CD4-positive, alpha-beta T cell (primary cell): ENCODE measurements around the gene PGBD5. TPM values are rescaled to one million over a fixed set of nuclear protein-coding genes. Genes with fewer than 3 reads are reported as not detected.

Experiments
- ATAC-seq: fragments of 200-7000 bp; cut with Tn5 transposase; one replicate; pipeline ENCODE4 v1.10.0; 2022; ENCODE audit warnings: mild to moderate bottlenecking; ENCODE audit not compliant: poor library complexity
- CTCF ChIA-PET: fragments of 350-600 bp; sonication (Branson Sonifier 250); formaldehyde crosslinking; loops from one replicate; lab custom pipeline; 2021; ENCODE audit warnings: antibody characterized with exemption, inconsistent platforms; lab: Charles Lee
- POLR2A ChIA-PET: fragments of 350-600 bp; sonication (Branson Sonifier 250); formaldehyde crosslinking; loops from one replicate; lab custom pipeline; 2021; ENCODE audit warnings: antibody characterized with exemption, inconsistent platforms; lab: Charles Lee
- DNase-seq, 14 experiments: peaks; one replicate each; pipeline ENCODE4 v3.0.0-alpha.2; 2013 to 2020; ENCODE audit warnings: mixed read lengths in 2 of 14
- H3K27ac ChIP-seq, 2 donors: one replicate each; pipeline versions ENCODE4 v1.5.1 to v1.7.0; 2013; ENCODE audit warnings: low read length in 2 of 2, low read depth in 1 of 2, mild to moderate bottlenecking in 1 of 2
- H3K27me3 ChIP-seq, 2 experiments: 1 replicate in 1 of 2; 2 replicates in 1 of 2; pipeline versions ENCODE4 v1.6.1 to v1.7.0; 2013; ENCODE audit warnings: low read length in 2 of 2, control low read depth in 1 of 2, mild to moderate bottlenecking in 1 of 2, moderate library complexity in 1 of 2; ENCODE audit not compliant: insufficient read depth in 2 of 2, control insufficient read depth in 1 of 2
- H3K36me3 ChIP-seq: one replicate; pipeline ENCODE4 v1.6.1; 2013; ENCODE audit warnings: low read length, control low read depth; ENCODE audit not compliant: insufficient read depth
- H3K4me1 ChIP-seq: one replicate; pipeline ENCODE4 v1.6.1; 2013; ENCODE audit warnings: low read length, control low read depth; ENCODE audit not compliant: insufficient read depth
- H3K4me3 ChIP-seq: one replicate; pipeline ENCODE4 v1.5.1; 2013; ENCODE audit warnings: mild to moderate bottlenecking, low read length, moderate library complexity
- H3K9me3 ChIP-seq, 2 experiments: 1 replicate in 1 of 2; 2 replicates in 1 of 2; pipeline versions ENCODE4 v1.6.1 to v1.7.0; 2013; ENCODE audit warnings: low read length in 2 of 2, mild to moderate bottlenecking in 2 of 2, control low read depth in 1 of 2, moderate library complexity in 1 of 2; ENCODE audit not compliant: control insufficient read depth in 1 of 2, insufficient read depth in 1 of 2
- H3K27ac Mint-ChIP-seq: one replicate; pipeline ENCODE4 v1.8.0; 2020; ENCODE audit warnings: mixed read lengths
- H3K27me3 Mint-ChIP-seq: one replicate; pipeline ENCODE4 v1.8.0; 2021; ENCODE audit warnings: mixed read lengths
- H3K36me3 Mint-ChIP-seq: one replicate; pipeline ENCODE4 v1.8.0; 2021; ENCODE audit warnings: low read depth, mixed read lengths
- H3K4me1 Mint-ChIP-seq: one replicate; pipeline ENCODE4 v1.8.0; 2021; ENCODE audit warnings: low read depth, mixed read lengths
- H3K4me3 Mint-ChIP-seq: one replicate; pipeline ENCODE4 v1.8.0; 2020; ENCODE audit warnings: mild to moderate bottlenecking, mixed read lengths
- H3K9me3 Mint-ChIP-seq: one replicate; pipeline ENCODE4 v1.8.0; 2020; ENCODE audit warnings: mixed read lengths
- CTCF ChIP-seq: fragments of 200-600 bp; IDR thresholded peaks from one replicate; pipeline ENCODE4 v1.8.0; 2022; ENCODE audit warnings: antibody characterized with exemption, mild to moderate bottlenecking
- intact Hi-C, 2 experiments: fragments of 100-400 bp; cut with DNase I in 1 of 2; cut with micrococcal nuclease in 1 of 2; formaldehyde crosslinking; loops; one replicate each; pipeline versions ENCODE4 v1.15.1 to v1.9.0; 2023 to 2025; cut with DNase I, micrococcal nuclease
- total RNA-seq, 174 experiments: library from RNA in 2 of 174; stranded (reverse) in 2 of 174; gene quantifications; one replicate each; pipeline ENCODE4 v1.2.3 and lab custom pipeline; 2021 to 2026

PGBD5 gene
- total RNA-seq, 2 experiments from 2014 or later, result not detected

GRCh38 chr1:230423951-230424350, 2.2 kb downstream of the PGBD5 start:
- no peak for TF ChIP-seq CTCF
- H3K9me3 Mint-ChIP-seq, result peaks cover 3% of the 10 kb centered on the region
- no peak overlapping the region for H3K27ac Mint-ChIP-seq
- POLR2A ChIA-PET, result no interaction called here
- no peaks in the 10 kb centered on the region for H3K36me3 Mint-ChIP-seq
- intact Hi-C loops, result no loop called here
- DNase-seq, result no peak
- peaks cover 7% of the 10 kb centered on the region for H3K4me1 Mint-ChIP-seq
- H3K27me3 Mint-ChIP-seq, result peaks cover 80% of the 10 kb centered on the region
- peak overlapping the region; percentile 63 for H3K4me3 Mint-ChIP-seq
- Histone ChIP-seq H3K4me1 (peaks cover 11% of the 10 kb centered on the region), H3K27ac (no peak overlapping the region), H3K9me3 (peaks cover 0 to 14% of the 10 kb centered on the region in 2 experiments), H3K27me3 (peaks cover 62 to 69% of the 10 kb centered on the region in 2 experiments), H3K4me3 (no peak overlapping the region), H3K36me3 (no peaks in the 10 kb centered on the region)
- CTCF ChIA-PET, result no interaction called here
- ATAC-seq, result no peak

- Histone ChIP-seq H3K36me3 (no peaks in the 10 kb centered on the region), H3K4me3 (no peak overlapping the region), H3K27ac (no peak overlapping the region), H3K4me1 (peaks cover 11% of the 10 kb centered on the region), H3K9me3 (peaks cover 0 to 14% of the 10 kb centered on the region in 2 experiments), H3K27me3 (peaks cover 64 to 66% of the 10 kb centered on the region in 2 experiments)
- peaks cover 86% of the 10 kb centered on the region for H3K27me3 Mint-ChIP-seq
- DNase-seq, result no peak
- peaks cover 3% of the 10 kb centered on the region for H3K9me3 Mint-ChIP-seq
- no peak overlapping the region for H3K4me3 Mint-ChIP-seq
- intact Hi-C loops, result no loop called here
- ChIA-PET CTCF (no interaction called here), POLR2A (no interaction called here)
- no peak for ATAC-seq
- no peak overlapping the region for H3K27ac Mint-ChIP-seq
- peaks cover 7% of the 10 kb centered on the region for H3K4me1 Mint-ChIP-seq
- no peak for TF ChIP-seq CTCF
- H3K36me3 Mint-ChIP-seq, result no peaks in the 10 kb centered on the region
These were observed 2.9 kb downstream of the PGBD5 start for GRCh38 chr1:230423261-230423660.

- no peak for TF ChIP-seq CTCF
- H3K36me3 Mint-ChIP-seq, result no peaks in the 10 kb centered on the region
- Histone ChIP-seq H3K27me3 (peaks cover 61 to 67% of the 10 kb centered on the region in 2 experiments), H3K9me3 (peaks cover 0 to 16% of the 10 kb centered on the region in 2 experiments), H3K4me1 (peaks cover 11% of the 10 kb centered on the region), H3K4me3 (no peak overlapping the region), H3K36me3 (no peaks in the 10 kb centered on the region), H3K27ac (no peak overlapping the region)
- no peak overlapping the region for H3K27ac Mint-ChIP-seq
- POLR2A ChIA-PET, result no interaction called here
- ATAC-seq (no peak), DNase-seq (no peak)
- CTCF ChIA-PET, result no interaction called here
- H3K9me3 Mint-ChIP-seq, result peaks cover 3% of the 10 kb centered on the region
- no peak overlapping the region for H3K4me3 Mint-ChIP-seq
- peaks cover 7% of the 10 kb centered on the region for H3K4me1 Mint-ChIP-seq
- intact Hi-C loops, result no loop called here
- H3K27me3 Mint-ChIP-seq, result peaks cover 85% of the 10 kb centered on the region
These were observed 3.7 kb downstream of the PGBD5 start for GRCh38 chr1:230422221-230422981.
